ENCODE measurements around the gene TAOK3. TPM values are rescaled to one million over a fixed set of nuclear protein-coding genes. Genes with fewer than 3 reads are reported as not detected.

TAOK3 gene
- total RNA-seq, 2 donors from 2014 or later, result 33.4 to 40.6 TPM

DNA sequence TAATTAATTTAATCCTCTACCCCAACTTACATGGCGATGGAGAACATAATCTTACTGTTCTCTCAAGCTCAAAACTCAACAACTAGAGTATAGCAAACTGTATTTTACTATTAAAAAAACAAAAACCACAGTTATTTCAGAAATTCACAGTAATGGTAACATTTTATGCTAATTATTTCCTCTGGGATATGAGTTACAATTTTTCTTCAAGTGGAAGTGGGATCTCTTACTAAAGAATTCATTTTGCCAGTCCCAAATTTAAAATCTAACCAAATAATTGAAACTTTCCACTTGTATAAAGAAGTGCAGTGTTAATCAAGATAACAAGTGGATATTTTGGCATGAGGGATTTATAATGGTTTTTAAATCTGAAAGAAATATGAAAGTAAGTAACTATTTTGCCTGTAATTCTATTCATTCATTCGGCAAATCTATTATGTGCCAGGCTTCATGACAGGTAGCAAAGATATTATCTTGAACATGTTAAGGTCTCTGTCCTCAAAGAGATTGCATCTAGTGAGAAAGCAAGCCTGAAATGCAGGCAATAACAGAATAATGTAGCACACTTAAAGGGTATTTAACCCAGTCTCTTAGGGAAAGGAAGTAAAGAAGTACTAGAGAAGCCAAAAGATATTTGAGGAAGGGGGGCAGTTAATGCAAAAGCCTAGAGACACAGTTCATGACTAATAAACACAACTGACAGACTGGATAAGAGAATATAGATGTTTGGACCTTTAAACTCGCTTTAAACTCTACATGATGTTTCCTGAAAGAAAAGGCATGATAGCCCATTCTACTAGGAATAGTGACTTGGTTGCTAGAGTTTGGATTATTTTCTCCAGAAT lies 44.0 kb downstream of the TAOK3 start:
- no peaks in the 10 kb centered on the region for H3K27me3 ChIP-seq (ENCODE audit: control insufficient read depth, insufficient read depth, low read length, poor library complexity, severe bottlenecking)
- H3K4me1 ChIP-seq (ENCODE audit: control insufficient read depth, insufficient read depth, low read length), result no peaks in the 10 kb centered on the region
- H3K9ac ChIP-seq (ENCODE audit: extremely low read depth, low read length, poor library complexity, severe bottlenecking), result no peak overlapping the region
- H3K9me3 ChIP-seq (ENCODE audit: control insufficient read depth, low read length), result no peaks in the 10 kb centered on the region
- no peak for DNase-seq
- no peak overlapping the region for H3K4me3 ChIP-seq (ENCODE audit: low read length)
- H3K27me3 Mint-ChIP-seq (ENCODE audit: insufficient read depth), result no peaks in the 10 kb centered on the region
- H3K36me3 Mint-ChIP-seq (ENCODE audit: low read depth), result peaks cover 2% of the 10 kb centered on the region
- H3K27ac Mint-ChIP-seq, result no peak overlapping the region
- 89 to 94% methylated on average over 3 of the region's 3 CpGs for WGBS, 2 experiments (ENCODE audit: insufficient coverage in 1 of 2, insufficient read length in 1 of 2)
- H3K27ac ChIP-seq (ENCODE audit: low read depth, low read length), result no peak overlapping the region
- H3K9me3 Mint-ChIP-seq, result no peaks in the 10 kb centered on the region
- no peaks in the 10 kb centered on the region for H3K36me3 ChIP-seq (ENCODE audit: control insufficient read depth, insufficient read depth, low read length)
- H3K4me3 Mint-ChIP-seq, result no peak overlapping the region
- H3K4me1 Mint-ChIP-seq, result no peaks in the 10 kb centered on the region
- TF ChIP-seq, protein P1, sequence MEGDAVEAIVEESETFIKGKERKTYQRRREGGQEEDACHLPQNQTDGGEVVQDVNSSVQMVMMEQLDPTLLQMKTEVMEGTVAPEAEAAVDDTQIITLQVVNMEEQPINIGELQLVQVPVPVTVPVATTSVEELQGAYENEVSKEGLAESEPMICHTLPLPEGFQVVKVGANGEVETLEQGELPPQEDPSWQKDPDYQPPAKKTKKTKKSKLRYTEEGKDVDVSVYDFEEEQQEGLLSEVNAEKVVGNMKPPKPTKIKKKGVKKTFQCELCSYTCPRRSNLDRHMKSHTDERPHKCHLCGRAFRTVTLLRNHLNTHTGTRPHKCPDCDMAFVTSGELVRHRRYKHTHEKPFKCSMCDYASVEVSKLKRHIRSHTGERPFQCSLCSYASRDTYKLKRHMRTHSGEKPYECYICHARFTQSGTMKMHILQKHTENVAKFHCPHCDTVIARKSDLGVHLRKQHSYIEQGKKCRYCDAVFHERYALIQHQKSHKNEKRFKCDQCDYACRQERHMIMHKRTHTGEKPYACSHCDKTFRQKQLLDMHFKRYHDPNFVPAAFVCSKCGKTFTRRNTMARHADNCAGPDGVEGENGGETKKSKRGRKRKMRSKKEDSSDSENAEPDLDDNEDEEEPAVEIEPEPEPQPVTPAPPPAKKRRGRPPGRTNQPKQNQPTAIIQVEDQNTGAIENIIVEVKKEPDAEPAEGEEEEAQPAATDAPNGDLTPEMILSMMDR (conservative IDR thresholded peaks at IDR 0.05), result no peak

GRCh38 chr12:118327391-118327790 lies 45.3 kb downstream of the TAOK3 start:
- Histone ChIP-seq H3K9ac (ENCODE audit: extremely low read depth, low read length, poor library complexity, severe bottlenecking) (no peak overlapping the region), H3K27me3 (ENCODE audit: control insufficient read depth, insufficient read depth, low read length, poor library complexity, severe bottlenecking) (no peaks in the 10 kb centered on the region), H3K9me3 (ENCODE audit: control insufficient read depth, low read length) (no peaks in the 10 kb centered on the region), H3K4me3 (ENCODE audit: low read length) (no peak overlapping the region), H3K4me1 (ENCODE audit: control insufficient read depth, insufficient read depth, low read length) (no peaks in the 10 kb centered on the region), H3K36me3 (ENCODE audit: control insufficient read depth, insufficient read depth, low read length) (no peaks in the 10 kb centered on the region), H3K27ac (ENCODE audit: low read depth, low read length) (no peak overlapping the region)
- no peak for DNase-seq
- Mint-ChIP-seq H3K4me3 (no peak overlapping the region), H3K36me3 (ENCODE audit: low read depth) (peaks cover 2% of the 10 kb centered on the region), H3K4me1 (no peaks in the 10 kb centered on the region), H3K27ac (no peak overlapping the region), H3K9me3 (no peaks in the 10 kb centered on the region), H3K27me3 (ENCODE audit: insufficient read depth) (no peaks in the 10 kb centered on the region)
- TF ChIP-seq, protein P1 (conservative IDR thresholded peaks at IDR 0.05), result no peak

GRCh38 chr12:118326991-118327390 lies 45.7 kb downstream of the TAOK3 start:
- no peaks in the 10 kb centered on the region for H3K9me3 Mint-ChIP-seq
- H3K4me3 Mint-ChIP-seq, result no peak overlapping the region
- H3K27me3 Mint-ChIP-seq (ENCODE audit: insufficient read depth), result no peaks in the 10 kb centered on the region
- Histone ChIP-seq H3K27me3 (ENCODE audit: control insufficient read depth, insufficient read depth, low read length, poor library complexity, severe bottlenecking) (no peaks in the 10 kb centered on the region), H3K9ac (ENCODE audit: extremely low read depth, low read length, poor library complexity, severe bottlenecking) (no peak overlapping the region), H3K4me3 (ENCODE audit: low read length) (no peak overlapping the region), H3K9me3 (ENCODE audit: control insufficient read depth, low read length) (no peaks in the 10 kb centered on the region), H3K36me3 (ENCODE audit: control insufficient read depth, insufficient read depth, low read length) (no peaks in the 10 kb centered on the region), H3K27ac (ENCODE audit: low read depth, low read length) (no peak overlapping the region), H3K4me1 (ENCODE audit: control insufficient read depth, insufficient read depth, low read length) (no peaks in the 10 kb centered on the region)
- TF ChIP-seq, protein P1 (conservative IDR thresholded peaks at IDR 0.05), result no peak
- peaks cover 2% of the 10 kb centered on the region for H3K36me3 Mint-ChIP-seq (ENCODE audit: low read depth)
- DNase-seq, result no peak
- H3K4me1 Mint-ChIP-seq, result no peaks in the 10 kb centered on the region
- H3K27ac Mint-ChIP-seq, result no peak overlapping the region

All from endodermal cell (in vitro differentiated cells).